Pancreas (tissue), 10 donors: Measurements from ENCODE around the gene RNF11. TPM values are rescaled to one million over a fixed set of nuclear protein-coding genes. Genes with fewer than 3 reads are reported as not detected.

Experiments used
- ATAC-seq, 4 donors: fragments of 200-7000 bp; cut with Tn5 transposase; one replicate each; pipeline versions ENCODE4 v1.8.0 to v1.9.1; 2020; ENCODE audit warnings: mild to moderate bottlenecking in 4 of 4, moderate library complexity in 4 of 4
- DNase-seq, 6 donors: peaks; one replicate each; pipeline ENCODE4 v3.0.0-alpha.2; 2020
- FAIRE-seq: peaks from 2 replicates; lab custom pipeline; 2012; peaks lifted over from hg19 to GRCh38; lab: Jason Lieb, UNC
- H3K27ac ChIP-seq, 4 donors: fragments of 200-600 bp; sonication (generic); 1 replicate in 3 of 4; 2 replicates in 1 of 4; pipeline versions ENCODE4 v1.5.0 to v1.8.0; 2020
- H3K27me3 ChIP-seq, 4 donors: fragments of 200-600 bp; one replicate each; pipeline ENCODE4 v1.8.0; 2021
- H3K36me3 ChIP-seq, 3 donors: fragments of 200-600 bp; sonication (generic) in 1 of 3; one replicate each; pipeline versions ENCODE4 v1.5.0 to v1.8.0; 2020 to 2021
- H3K4me1 ChIP-seq, 3 donors: fragments of 200-600 bp; one replicate each; pipeline ENCODE4 v1.8.0; 2021
- H3K4me3 ChIP-seq, 4 donors: fragments of 200-600 bp; sonication (generic) in 2 of 4; one replicate each; pipeline versions ENCODE4 v1.5.0 to v1.8.0; 2020 to 2021
- H3K9me3 ChIP-seq, 4 donors: fragments of 200-600 bp; one replicate each; pipeline ENCODE4 v1.8.0; 2021
- CTCF ChIP-seq, 4 donors: fragments of 200-600 bp; sonication (generic) in 3 of 4; IDR thresholded peaks; one replicate each; pipeline versions ENCODE4 v1.5.0 to v1.8.0; 2021; ENCODE audit warnings: antibody characterized with exemption in 4 of 4
- WGBS, 2 donors: extraction: QIAGEN DNeasy Blood & Tissue Kit; methylation state at CpG; one replicate each; pipeline ENCODE4 v1.1.7; 2013; 5-methylcytosine and 5-hydroxymethylcytosine counted together
- intact Hi-C, 3 donors: fragments of 100-400 bp; cut with DNase I; formaldehyde crosslinking; loops; one replicate each; pipeline versions ENCODE4 v1.11.1 to v1.14.2; 2022
- polyA plus RNA-seq, 2 donors: library from polyadenylated mRNA; stranded (reverse); fragments of 200-250 nt; gene quantifications; one replicate each; pipeline ENCODE4 v1.2.3, GENCODE V29; 2013
- total RNA-seq, 6 donors: library from RNA; stranded (reverse); fragmentation: NEBNext Ultra II Directional in 4 of 6; extraction: Animal tissue kit (Norgen Biotek cat#: 25700) in 4 of 6; gene quantifications; one replicate each; pipeline versions ENCODE4 v1.2.1 to v1.2.4, GENCODE V29; 2021 to 2023
- donor health status: healthy with polysubstance abuse.
- donor health status: DM: no; HTN: no; CAD: no; lungs with moderate emphysema.
- donor health status: DM: no; HTN: no; CAD: no.
- donor health status: control.
- donor health status: control.
- donor health status: Bipolar disorder and iron deficiency.
- donor health status: DM: yes; HTN: yes; CAD: no.
- donor health status: DM: no; HTN: no; CAD: no.
- donor health status: DM: no; HTN: no; CAD: no.
- donor health status: DM: yes; HTN: yes; CAD: no.

The RNF11 gene
- total and polyA plus RNA-seq, 8 donors, result 19.8 to 51.8 (median 30.7) TPM

DNA sequence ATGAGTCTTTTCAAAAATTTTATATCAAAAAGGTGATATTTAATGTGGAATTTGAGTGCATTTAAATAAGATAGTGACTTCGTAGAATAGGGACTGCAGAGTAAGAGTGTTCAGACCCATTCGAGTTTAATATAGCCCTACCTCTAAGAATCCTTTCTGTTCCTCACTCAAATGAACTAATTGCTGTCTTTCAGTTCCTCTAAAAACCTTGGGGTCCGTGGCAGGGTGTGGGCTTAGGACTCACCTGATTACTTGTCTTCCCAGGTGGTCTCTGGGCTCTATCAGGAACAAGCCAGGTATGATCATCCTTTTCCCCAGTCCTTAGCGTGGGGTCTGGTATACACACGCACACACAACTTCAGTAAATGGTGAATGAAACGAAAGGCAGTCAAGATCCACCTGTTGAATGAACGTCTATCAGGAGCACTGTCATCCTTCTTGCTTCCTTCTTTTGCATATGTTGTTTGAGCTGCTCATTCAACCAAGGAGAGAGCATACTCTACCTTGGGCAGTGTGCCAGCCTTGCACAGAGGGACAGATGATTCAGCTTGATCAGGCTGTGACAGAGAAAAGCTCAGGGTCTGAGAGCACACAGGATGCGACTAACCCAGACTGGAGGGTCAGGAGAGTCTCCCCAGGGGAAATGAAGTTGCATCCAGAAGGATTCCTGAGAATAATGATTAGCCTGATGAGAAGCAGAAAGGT, 1.2 kb upstream of the RNF11 start:
- Histone ChIP-seq H3K27me3 (no peaks in the 10 kb centered on the region), H3K27ac (peak overlapping the region in 2 of 4 donors; percentile 92 to 94), H3K36me3 (no peaks in the 10 kb centered on the region), H3K4me3 (peak overlapping the region in 1 of 4 donors; percentile 66), H3K9me3 (no peaks in the 10 kb centered on the region), H3K4me1 (peaks cover 0 to 19% (median 12%) of the 10 kb centered on the region in 3 donors)
- FAIRE-seq, result no peak
- intact Hi-C loops, result no loop called here
- no peak for TF ChIP-seq CTCF (IDR thresholded peaks at IDR 0.05)
- peak in 3 of 4 donors; percentile 12 to 47 (median 22) for ATAC-seq
- 74 to 81% methylated on average over 8 of the region's 8 CpGs for WGBS, 2 donors
- peak in 5 of 6 donors; percentile 37 to 79 (median 64) for DNase-seq

- H3K4me1 ChIP-seq, result peaks cover 0 to 28% (median 15%) of the 10 kb centered on the region in 3 donors
- intact Hi-C loops, result no loop called here
- no peaks in the 10 kb centered on the region for H3K9me3 ChIP-seq
- peak overlapping the region; percentile 87 to 94 (median 91) for H3K27ac ChIP-seq
- DNase-seq (peak; percentile 43 to 81 (median 56)), FAIRE-seq (no peak), ATAC-seq (peak; percentile 43 to 51 (median 46))
- no peaks in the 10 kb centered on the region for H3K36me3 ChIP-seq
- H3K27me3 ChIP-seq, result no peaks in the 10 kb centered on the region
- no peak for TF ChIP-seq CTCF (IDR thresholded peaks at IDR 0.05)
- 0 to 1% methylated on average over 44 to 54 of the region's 54 CpGs for WGBS, 2 donors
- H3K4me3 ChIP-seq, result peak overlapping the region; percentile 66 to 91 (median 74)
These were observed 668 bp downstream of the RNF11 start for GRCh38 chr1:51236531-51237350.

DNA sequence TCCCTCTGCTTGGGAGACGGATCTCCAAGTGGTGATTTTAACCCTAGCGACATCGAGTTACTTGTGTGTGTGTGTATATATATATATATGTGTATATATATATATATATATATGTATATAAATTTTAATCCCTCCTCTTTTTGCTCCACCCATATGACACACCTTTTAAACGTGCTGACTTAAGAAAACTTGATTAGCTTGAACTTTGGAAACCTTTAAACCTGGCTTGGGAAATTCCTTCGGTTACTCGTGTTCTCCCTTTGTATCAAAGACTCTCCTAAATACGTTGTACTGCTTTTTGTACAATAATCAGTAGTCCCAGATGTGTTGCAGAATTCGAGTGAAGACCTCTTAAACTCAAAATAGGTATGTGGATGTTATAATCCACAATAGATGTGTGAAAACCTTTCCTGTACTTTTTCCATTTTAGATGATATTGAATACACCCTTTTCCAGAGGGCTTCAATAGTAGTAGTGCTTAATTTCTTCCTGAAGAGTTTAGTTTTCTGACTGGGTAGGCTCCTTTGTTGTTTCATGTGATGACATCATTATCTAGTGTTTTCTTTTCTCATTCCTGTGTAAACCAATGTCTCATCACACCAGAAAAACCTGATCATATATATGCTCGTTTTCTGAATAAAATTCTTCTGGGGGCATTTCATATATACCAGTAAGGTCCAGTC, 1.4 kb downstream of the RNF11 start:
- Histone ChIP-seq H3K4me3 (peak overlapping the region; percentile 66 to 91 (median 74)), H3K9me3 (no peaks in the 10 kb centered on the region), H3K36me3 (no peaks in the 10 kb centered on the region), H3K27ac (peak overlapping the region in 2 of 4 donors; percentile 92 to 94), H3K27me3 (no peaks in the 10 kb centered on the region), H3K4me1 (peaks cover 0 to 28% (median 15%) of the 10 kb centered on the region in 3 donors)
- WGBS, 2 donors, result 2% methylated on average over 9 of the region's 9 CpGs
- intact Hi-C loops, result no loop called here
- ATAC-seq, result no peak
- no peak for TF ChIP-seq CTCF (IDR thresholded peaks at IDR 0.05)
- no peak for DNase-seq
- peak; percentile 54 for FAIRE-seq

DNA sequence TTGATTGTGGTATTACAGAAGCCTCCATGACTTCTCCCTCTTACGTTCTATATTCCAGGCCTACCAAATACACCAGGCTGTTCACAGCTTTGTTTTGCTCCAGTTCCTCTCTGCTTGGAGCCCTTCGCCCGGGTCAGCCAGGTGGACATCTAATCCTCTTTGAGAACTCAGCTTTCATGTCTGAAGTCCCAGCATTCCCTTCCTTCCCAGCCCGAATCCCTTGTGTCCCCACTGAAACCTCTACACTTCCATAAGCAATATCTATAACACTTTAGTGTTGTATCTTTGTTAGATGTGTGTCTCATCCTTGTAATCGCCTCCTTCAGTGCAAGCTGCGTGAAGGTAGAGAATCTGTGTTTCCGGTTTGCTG, 1.9 kb downstream of the RNF11 start:
- intact Hi-C loops, result no loop called here
- WGBS, 2 donors, result 3 to 4% methylated on average over 7 of the region's 7 CpGs
- Histone ChIP-seq H3K27me3 (no peaks in the 10 kb centered on the region), H3K4me3 (peak overlapping the region in 3 of 4 donors; percentile 66 to 91 (median 66)), H3K27ac (peak overlapping the region in 2 of 4 donors; percentile 92 to 94), H3K4me1 (peaks cover 0 to 28% (median 15%) of the 10 kb centered on the region in 3 donors), H3K9me3 (no peaks in the 10 kb centered on the region), H3K36me3 (no peaks in the 10 kb centered on the region)
- peak in 1 of 6 donors; percentile 13 for DNase-seq
- no peak for FAIRE-seq
- no peak for TF ChIP-seq CTCF (IDR thresholded peaks at IDR 0.05)
- ATAC-seq, result no peak
